Right renal cortex interstitium (tissue), 3 donors: ENCODE measurements around the gene TGFBI. TPM values are rescaled to one million over a fixed set of nuclear protein-coding genes. Genes with fewer than 3 reads are reported as not detected.

Experiments
- polyA plus RNA-seq, 3 donors: library from polyadenylated mRNA; unstranded; fragments of 120-200 nt; gene quantifications; one replicate each; pipeline ENCODE4 v1.2.1, GENCODE V29; 2013; ENCODE audit not compliant: insufficient read length in 3 of 3

TGFBI gene
- polyA plus RNA-seq, 3 donors, result 188 to 278 (median 225) TPM

Other genes with a start within 250 kb of the TGFBI start
- 1 to 10 TPM; 2.7 to 3.8 (median 3.4) TPM for gene SLC25A48, start 194.3 kb upstream of the TGFBI start, polyA plus RNA-seq
- not detected for gene IL9, start 133.1 kb upstream of the TGFBI start, polyA plus RNA-seq
- gene LECT2, start 74.0 kb upstream of the TGFBI start, polyA plus RNA-seq, result 1 to 10 TPM in 2 of 3 donors, under 1 TPM in 1; 0.79 to 2.1 (median 2.1) TPM
- gene SMAD5, start 103.9 kb downstream of the TGFBI start, polyA plus RNA-seq, result 10 to 100 TPM; 71.1 to 71.2 (median 71.2) TPM
- 10 to 100 TPM in 2 of 3 donors, 1 to 10 TPM in 1; 8.8 to 13.3 (median 11.6) TPM for gene SMIM32, start 164.2 kb downstream of the TGFBI start, polyA plus RNA-seq